GM12878 (cell line): ENCODE measurements around the gene CAMK2G. TPM values are rescaled to one million over a fixed set of nuclear protein-coding genes. Genes with fewer than 3 reads are reported as not detected.

Experiments
- ATF2 ChIP-seq: IDR thresholded peaks from 2 replicates; pipeline ENCODE4 v1.6.1; 2012; ENCODE audit warnings: low read length, inconsistent platforms
- BCLAF1 ChIP-seq: fragments of 450-650 bp; IDR thresholded peaks from 2 replicates; pipeline ENCODE4 v1.6.1; 2017; ENCODE audit warnings: antibody characterized with exemption, mild to moderate bottlenecking, moderate library complexity
- CREM ChIP-seq: IDR thresholded peaks from 2 replicates; pipeline ENCODE4 v1.6.1; 2014; ENCODE audit warnings: antibody characterized with exemption, low read depth
- E4F1 ChIP-seq: fragments of 450-650 bp; IDR thresholded peaks from 2 replicates; pipeline ENCODE4 v1.6.1; 2018; ENCODE audit warnings: borderline replicate concordance, mild to moderate bottlenecking; ENCODE audit not compliant: partially characterized antibody
- FOXM1 ChIP-seq: IDR thresholded peaks from 2 replicates; pipeline ENCODE4 v1.6.1; 2012; ENCODE audit warnings: low read depth, mild to moderate bottlenecking, inconsistent platforms, low read length, moderate library complexity
- GABPA ChIP-seq: IDR thresholded peaks from 2 replicates; pipeline ENCODE4 v1.6.1; 2014; ENCODE audit warnings: antibody characterized with exemption, low read depth, mild to moderate bottlenecking, inconsistent platforms
- PBX3 ChIP-seq: IDR thresholded peaks from 2 replicates; pipeline ENCODE4 v1.6.1; 2011; ENCODE audit warnings: mild to moderate bottlenecking, low read depth, low read length, moderate library complexity; ENCODE audit not compliant: insufficient replicate concordance
- RELB ChIP-seq: fragments of 450-650 bp; IDR thresholded peaks from 2 replicates; pipeline ENCODE4 v1.6.1; 2017; ENCODE audit warnings: low read depth, mild to moderate bottlenecking, moderate library complexity
- SMC3 ChIP-seq: IDR thresholded peaks from 2 replicates; pipeline ENCODE4 v1.6.1; 2011; ENCODE audit warnings: low read length, improper control_type of control experiment, borderline replicate concordance
- SREBF2 ChIP-seq: IDR thresholded peaks from 2 replicates; pipeline ENCODE4 v1.6.1; 2012; ENCODE audit warnings: mild to moderate bottlenecking, low read length
- ZNF687 ChIP-seq: fragments of 450-650 bp; IDR thresholded peaks from 2 replicates; pipeline ENCODE4 v1.6.1; 2017; ENCODE audit warnings: mild to moderate bottlenecking, moderate library complexity
- polyA plus RNA-seq, 11 experiments: library from polyadenylated mRNA; depleted of rRNA in 4 of 11; unstranded in 6 of 11; stranded (reverse) in 5 of 11; fragments of >200 nt; fragmentation: Nextera tagmentation in 4 of 11; fragmentation: Illumina TruSeq in 1 of 11; extraction: Ambion mirVana in 4 of 11; extraction: Trizol in 1 of 11; gene quantifications; 1 replicate in 1 of 11; 2 replicates in 10 of 11; pipeline versions ENCODE4 v1.2.1 to v1.2.3, GENCODE V29; 2011 to 2016; ENCODE audit warnings: inconsistent platforms in 2 of 11, missing spikeins in 2 of 11, low read depth in 1 of 11
- total RNA-seq, 4 experiments: library from RNA; depleted of rRNA in 3 of 4; stranded (reverse); fragments of >200 nt in 3 of 4; fragmentation: Illumina TruSeq in 1 of 4; extraction: Trizol in 1 of 4; gene quantifications; 2 replicates each; pipeline versions ENCODE4 v1.2.1 to v1.2.3, GENCODE V29; 2013 to 2021

CAMK2G gene
- total and polyA plus RNA-seq, 10 of the 15 experiments (the other 5 are each of a cell fraction or from before 2014, with no cell fraction given), result 5.5 to 24.3 (median 16.9) TPM

- peak; percentile 39; the same call in 1 of the 2 replicates for TF ChIP-seq SREBF2
- TF ChIP-seq FOXM1, result 0 out of 2 replicates have a peak, but pooled peaks have one; percentile 11
- no peak for TF ChIP-seq ZNF687
- peak; percentile 62 for TF ChIP-seq PBX3
- no peak for TF ChIP-seq ATF2
- peak; percentile 88 for TF ChIP-seq RELB
- TF ChIP-seq GABPA, result peak; percentile 94
- peak; percentile 82 for TF ChIP-seq E4F1
- TF ChIP-seq SMC3, result no peak
- peak; percentile 77 for TF ChIP-seq CREM
- TF ChIP-seq BCLAF1, result no peak
Measured at GRCh38 chr10:73785211-73785720, 89.1 kb downstream of the CAMK2G start, which contains the start of gene ZSWIM8 (continued).
